Mucosa of descending colon (tissue), 3 donors: Measurements from ENCODE around the gene PPP1R9B. TPM values are rescaled to one million over a fixed set of nuclear protein-coding genes. Genes with fewer than 3 reads are reported as not detected.

Source experiments
- ATAC-seq: fragments of 200-7000 bp; cut with Tn5 transposase; one replicate; pipeline ENCODE4 v1.9.1; 2020; ENCODE audit warnings: mild to moderate bottlenecking, moderate library complexity
- DNase-seq, 3 donors: peaks; one replicate each; pipeline ENCODE4 v3.0.0-alpha.2; 2020
- H3K36me3 ChIP-seq: fragments of 200-600 bp; one replicate; pipeline ENCODE4 v1.8.0; 2021; ENCODE audit warnings: low read depth, mild to moderate bottlenecking
- H3K4me1 ChIP-seq: fragments of 200-600 bp; one replicate; pipeline ENCODE4 v1.8.0; 2021; ENCODE audit warnings: low read depth, mild to moderate bottlenecking
- H3K4me3 ChIP-seq: fragments of 200-600 bp; one replicate; pipeline ENCODE4 v1.8.0; 2021; ENCODE audit warnings: mild to moderate bottlenecking
- H3K9me3 ChIP-seq: fragments of 200-600 bp; one replicate; pipeline ENCODE4 v1.8.0; 2021; ENCODE audit warnings: mild to moderate bottlenecking
- CTCF ChIP-seq: fragments of 200-600 bp; IDR thresholded peaks from one replicate; pipeline ENCODE4 v1.8.0; 2022; ENCODE audit warnings: antibody characterized with exemption, mild to moderate bottlenecking
- intact Hi-C, 2 donors: fragments of 100-400 bp; cut with DNase I in 1 of 2; cut with micrococcal nuclease in 1 of 2; formaldehyde crosslinking; loops; one replicate each; pipeline versions ENCODE4 v1.11.0 to v1.11.1; 2022; cut with DNase I, micrococcal nuclease
- total RNA-seq, 3 donors: library from RNA; stranded (reverse); fragmentation: NEBNext Ultra II Directional in 2 of 3; extraction: Animal tissue kit (Norgen Biotek cat#: 25700) in 2 of 3; gene quantifications; one replicate each; pipeline versions ENCODE4 v1.2.1 to v1.2.4, GENCODE V29; 2021 to 2023
- donor health status: DM: no; HTN: no; CAD: no; lungs with moderate emphysema.
- donor health status: DM: no; HTN: no; CAD: no.
- donor health status: DM: no; HTN: yes; CAD: no.

PPP1R9B gene
- total RNA-seq, 3 donors from 2014 or later, result 27.3 to 47.5 (median 33.1) TPM

- intact Hi-C loops, result no loop called here
- no peak overlapping the region for H3K4me3 ChIP-seq
- DNase-seq (no peak), ATAC-seq (no peak)
- TF ChIP-seq CTCF, result no peak
- peaks cover 18% of the 10 kb centered on the region for H3K4me1 ChIP-seq
- no peaks in the 10 kb centered on the region for H3K36me3 ChIP-seq
- no peaks in the 10 kb centered on the region for H3K9me3 ChIP-seq
Observed at GRCh38 chr17:50105811-50106210, 44.7 kb downstream of the PPP1R9B start.

- ATAC-seq, result no peak
- TF ChIP-seq CTCF, result no peak
- peaks cover 34% of the 10 kb centered on the region for H3K4me1 ChIP-seq
- no peaks in the 10 kb centered on the region for H3K9me3 ChIP-seq
- DNase-seq, result no peak
- no peak overlapping the region for H3K4me3 ChIP-seq
- no peaks in the 10 kb centered on the region for H3K36me3 ChIP-seq
- intact Hi-C loops, result no loop called here
Observed at GRCh38 chr17:50103941-50104340, 46.5 kb downstream of the PPP1R9B start.

- ATAC-seq (no peak), DNase-seq (no peak)
- no peaks in the 10 kb centered on the region for H3K9me3 ChIP-seq
- peaks cover 40% of the 10 kb centered on the region for H3K4me1 ChIP-seq
- H3K4me3 ChIP-seq, result no peak overlapping the region
- TF ChIP-seq CTCF, result no peak
- intact Hi-C loops, result no loop called here
- H3K36me3 ChIP-seq, result no peaks in the 10 kb centered on the region
Observed at GRCh38 chr17:50103252-50103651, 47.2 kb downstream of the PPP1R9B start.

GRCh38 chr17:50102164-50102991, 48.1 kb downstream of the PPP1R9B start:
- Histone ChIP-seq H3K4me3 (no peak overlapping the region), H3K4me1 (peaks cover 46% of the 10 kb centered on the region)

GRCh38 chr17:50101346-50102163, 48.9 kb downstream of the PPP1R9B start:
- Histone ChIP-seq H3K36me3 (no peaks in the 10 kb centered on the region), H3K4me3 (peak overlapping the region; percentile 6), H3K9me3 (no peaks in the 10 kb centered on the region), H3K4me1 (peaks cover 50% of the 10 kb centered on the region)
- DNase-seq (peak; percentile 84 to 90 (median 88)), ATAC-seq (peak; percentile 85)
- intact Hi-C loops, result no loop called here
- TF ChIP-seq CTCF, result no peak

More at GRCh38 chr17:50102164-50102991, 48.1 kb downstream of the PPP1R9B start:
- peak; percentile 88 for ATAC-seq
- H3K9me3 ChIP-seq, result no peaks in the 10 kb centered on the region
- no peaks in the 10 kb centered on the region for H3K36me3 ChIP-seq
- TF ChIP-seq CTCF, result no peak
- peak; percentile 93 to 94 (median 94) for DNase-seq
- intact Hi-C loops, result no loop called here
